Ectodermal cell (in vitro differentiated cells): Measurements from ENCODE around the gene UBE2K. TPM values are rescaled to one million over a fixed set of nuclear protein-coding genes. Genes with fewer than 3 reads are reported as not detected.
A peak's percentile ranks its signal among the peaks of the same experiment; 100 is the strongest.
"Not testable (repeated sequence)": the region's sequence is repeated elsewhere in the genome, so short reads cannot be mapped to it uniquely, and the experiment has no call there.

Experiments
- H3K27ac ChIP-seq: 2 replicates; pipeline ENCODE4 v1.7.0; 2013; ENCODE audit warnings: mild to moderate bottlenecking, low read depth, low read length; ENCODE audit not compliant: insufficient read depth, poor library complexity, severe bottlenecking
- H3K27me3 ChIP-seq: 2 replicates; pipeline ENCODE4 v1.7.0; 2013; ENCODE audit warnings: mild to moderate bottlenecking, low read length; ENCODE audit not compliant: insufficient read depth, control insufficient read depth, poor library complexity, severe bottlenecking
- H3K36me3 ChIP-seq: one replicate; pipeline ENCODE4 v1.7.0; 2013; ENCODE audit warnings: low read length; ENCODE audit not compliant: control insufficient read depth, insufficient read depth
- H3K4me1 ChIP-seq: one replicate; pipeline ENCODE4 v1.7.0; 2013; ENCODE audit warnings: low read length; ENCODE audit not compliant: control insufficient read depth, insufficient read depth
- H3K4me3 ChIP-seq: 2 replicates; pipeline ENCODE4 v1.7.0; 2013; ENCODE audit warnings: low read depth, low read length, control low read depth; ENCODE audit not compliant: insufficient read depth
- H3K9me3 ChIP-seq: 2 replicates; pipeline ENCODE4 v1.7.0; 2013; ENCODE audit warnings: mild to moderate bottlenecking, low read length, moderate library complexity; ENCODE audit not compliant: control insufficient read depth
- WGBS, 2 experiments: methylation state at CpG; one replicate each; pipeline ENCODE4 v1.1.7; 2013; ENCODE audit warnings: missing lambda C conversion rate in 2 of 2; 5-methylcytosine and 5-hydroxymethylcytosine counted together
- polyA plus RNA-seq, 4 experiments: library from polyadenylated mRNA; stranded (reverse); fragments of 50-300 nt; gene quantifications; one replicate each; pipeline ENCODE4 v1.2.3, GENCODE V29; 2013

The UBE2K gene
- polyA plus RNA-seq (2013, experiment 1 of 4), result 108 TPM
- polyA plus RNA-seq (2013, experiment 2 of 4), result 115 TPM
- 103 TPM for polyA plus RNA-seq (2013, experiment 3 of 4)
- polyA plus RNA-seq (2013, experiment 4 of 4), result 109 TPM

- Histone ChIP-seq H3K9me3 (no peaks in the 10 kb centered on the region), H3K27ac (peak within 1 kb of the TSS; percentile 90), H3K4me1 (no peaks in the 10 kb centered on the region), H3K36me3 (no peaks in the 10 kb centered on the region), H3K4me3 (peak within 1 kb of the TSS; percentile 77), H3K27me3 (no peaks in the 10 kb centered on the region)
- 0 to 1% methylated on average over 84 of the region's 84 CpGs for WGBS, 2 experiments
Measured at GRCh38 chr4:39697740-39698423, at the start of gene UBE2K. Gene UBE2K, plus strand, starts transcription at chr4:39698136. Its CDS starts 192 bp downstream, at chr4:39698328.

GRCh38 chr4:39648213-39648612 lies 49.7 kb upstream of the UBE2K start:
- Histone ChIP-seq H3K27ac (no peak overlapping the region), H3K9me3 (no peaks in the 10 kb centered on the region), H3K4me3 (no peak overlapping the region), H3K27me3 (no peaks in the 10 kb centered on the region), H3K36me3 (peaks cover 3% of the 10 kb centered on the region), H3K4me1 (no peaks in the 10 kb centered on the region)
- WGBS, 2 experiments, result 97 to 98% methylated on average over 2 to 3 of the region's 3 CpGs

GRCh38 chr4:39648827-39649558 lies 48.9 kb upstream of the UBE2K start:
- WGBS, 2 experiments, result 93 to 94% methylated on average over 6 of the region's 6 CpGs
- no peak overlapping the region for H3K27ac ChIP-seq
- H3K4me1 ChIP-seq, result no peaks in the 10 kb centered on the region
- no peak overlapping the region for H3K4me3 ChIP-seq
- peaks cover 3% of the 10 kb centered on the region for H3K36me3 ChIP-seq
- no peaks in the 10 kb centered on the region for H3K27me3 ChIP-seq
- H3K9me3 ChIP-seq, result no peaks in the 10 kb centered on the region

- peaks cover 3% of the 10 kb centered on the region for H3K36me3 ChIP-seq
- H3K27me3 ChIP-seq, result no peaks in the 10 kb centered on the region
- H3K27ac ChIP-seq, result no peak overlapping the region
- no peaks in the 10 kb centered on the region for H3K4me1 ChIP-seq
- no peaks in the 10 kb centered on the region for H3K9me3 ChIP-seq
- WGBS, 2 experiments, result 93 to 100% methylated on average over 2 of the region's 2 CpGs
- H3K4me3 ChIP-seq, result no peak overlapping the region
Measured at GRCh38 chr4:39649639-39650265, 48.2 kb upstream of the UBE2K start.

GRCh38 chr4:39651586-39651985 lies 46.4 kb upstream of the UBE2K start:
- H3K27me3 ChIP-seq, H3K4me3 ChIP-seq, H3K4me1 ChIP-seq, H3K27ac ChIP-seq, H3K9me3 ChIP-seq, H3K36me3 ChIP-seq: not testable (repeated sequence)
- 92 to 94% methylated on average over 4 of the region's 4 CpGs for WGBS, 2 experiments

- Histone ChIP-seq H3K4me3 (no peak overlapping the region), H3K27ac (no peak overlapping the region), H3K27me3 (no peaks in the 10 kb centered on the region), H3K9me3 (no peaks in the 10 kb centered on the region), H3K4me1 (no peaks in the 10 kb centered on the region), H3K36me3 (peaks cover 3% of the 10 kb centered on the region)
Measured at GRCh38 chr4:39655211-39655610, 42.7 kb upstream of the UBE2K start.

GRCh38 chr4:39655876-39656275 lies 42.1 kb upstream of the UBE2K start:
- H3K36me3 ChIP-seq, result peaks cover 3% of the 10 kb centered on the region
- 100% methylated on average over 2 of the region's 3 CpGs for WGBS, 2 experiments
- no peaks in the 10 kb centered on the region for H3K4me1 ChIP-seq
- no peak overlapping the region for H3K27ac ChIP-seq
- H3K27me3 ChIP-seq, result no peaks in the 10 kb centered on the region
- H3K4me3 ChIP-seq, result no peak overlapping the region
- no peaks in the 10 kb centered on the region for H3K9me3 ChIP-seq

GRCh38 chr4:39656638-39657037 lies 41.3 kb upstream of the UBE2K start:
- not testable (repeated sequence) for H3K27ac ChIP-seq, H3K27me3 ChIP-seq, H3K36me3 ChIP-seq, H3K4me1 ChIP-seq, H3K4me3 ChIP-seq, H3K9me3 ChIP-seq
- 91 to 95% methylated on average over 5 of the region's 5 CpGs for WGBS, 2 experiments

- no peak overlapping the region for H3K4me3 ChIP-seq
- H3K9me3 ChIP-seq, result no peaks in the 10 kb centered on the region
- peaks cover under 1% of the 10 kb centered on the region for H3K36me3 ChIP-seq
- 92 to 93% methylated on average over 6 of the region's 6 CpGs for WGBS, 2 experiments
- H3K27ac ChIP-seq, result no peak overlapping the region
- H3K27me3 ChIP-seq, result no peaks in the 10 kb centered on the region
- no peaks in the 10 kb centered on the region for H3K4me1 ChIP-seq
Measured at GRCh38 chr4:39657465-39657864, 40.5 kb upstream of the UBE2K start.

GRCh38 chr4:39658756-39659155 lies 39.2 kb upstream of the UBE2K start:
- WGBS, 2 experiments, result 78 to 96% methylated on average over 3 of the region's 3 CpGs
- Histone ChIP-seq H3K27me3 (no peaks in the 10 kb centered on the region), H3K4me3 (no peak overlapping the region), H3K4me1 (no peaks in the 10 kb centered on the region), H3K27ac (no peak overlapping the region), H3K9me3 (no peaks in the 10 kb centered on the region), H3K36me3 (no peaks in the 10 kb centered on the region)
